Effector memory CD4-positive, alpha-beta T cell (primary cell): ENCODE measurements around the gene FPR2.

Source experiments
- DNase-seq, 3 donors: peaks; one replicate each; pipeline ENCODE4 v3.0.0-alpha.2; 2020
- H3K27ac ChIP-seq: 2 replicates; pipeline ENCODE4 v1.7.0; 2013; ENCODE audit warnings: mild to moderate bottlenecking, low read length, moderate library complexity; ENCODE audit not compliant: insufficient read depth, poor library complexity, severe bottlenecking
- H3K27me3 ChIP-seq: replicated peaks from 2 replicates; pipeline ENCODE4 v1.7.0; 2013; ENCODE audit warnings: mild to moderate bottlenecking, low read length; ENCODE audit not compliant: insufficient read depth, control insufficient read depth, poor library complexity, severe bottlenecking
- H3K36me3 ChIP-seq: 2 replicates; pipeline ENCODE4 v1.7.0; 2013; ENCODE audit warnings: mild to moderate bottlenecking, low read length, moderate library complexity; ENCODE audit not compliant: control insufficient read depth, insufficient read depth
- H3K4me1 ChIP-seq: 2 replicates; pipeline ENCODE4 v1.7.0; 2013; ENCODE audit warnings: low read length, mild to moderate bottlenecking; ENCODE audit not compliant: control insufficient read depth, insufficient read depth, poor library complexity, severe bottlenecking
- H3K4me3 ChIP-seq: 2 replicates; pipeline ENCODE4 v1.7.0; 2013; ENCODE audit warnings: low read length, low read depth, mild to moderate bottlenecking; ENCODE audit not compliant: insufficient read depth, poor library complexity, severe bottlenecking
- H3K9me3 ChIP-seq: 2 replicates; pipeline ENCODE4 v1.7.0; 2013; ENCODE audit warnings: mild to moderate bottlenecking, low read length, moderate library complexity; ENCODE audit not compliant: control insufficient read depth

Gene FPR2

DNA sequence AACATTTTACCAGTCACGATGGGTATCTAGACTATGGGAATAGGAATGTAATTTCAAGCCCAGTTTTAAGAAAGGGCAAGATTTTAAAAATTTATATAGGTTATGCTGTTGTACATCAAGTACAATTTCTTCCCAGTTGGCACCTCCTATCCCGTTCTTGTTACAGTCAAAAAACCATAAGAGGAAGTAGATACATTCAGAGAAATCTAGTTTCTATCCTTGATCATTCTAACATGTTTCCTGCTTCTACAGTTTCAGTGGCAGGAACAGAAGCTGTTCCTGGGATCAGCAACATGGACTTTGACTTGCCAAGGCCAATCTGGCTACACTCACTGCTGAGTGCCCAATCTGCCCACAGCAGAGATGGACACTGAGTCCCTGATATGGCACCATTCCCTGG is 19.3 kb downstream of the FPR2 start:
- no peak overlapping the region for H3K4me3 ChIP-seq
- H3K9me3 ChIP-seq = no peaks in the 10 kb centered on the region
- no peaks in the 10 kb centered on the region for H3K4me1 ChIP-seq
- no peak for DNase-seq
- no peaks in the 10 kb centered on the region for H3K36me3 ChIP-seq
- no peak overlapping the region for H3K27ac ChIP-seq
- no peaks in the 10 kb centered on the region for H3K27me3 ChIP-seq

DNA sequence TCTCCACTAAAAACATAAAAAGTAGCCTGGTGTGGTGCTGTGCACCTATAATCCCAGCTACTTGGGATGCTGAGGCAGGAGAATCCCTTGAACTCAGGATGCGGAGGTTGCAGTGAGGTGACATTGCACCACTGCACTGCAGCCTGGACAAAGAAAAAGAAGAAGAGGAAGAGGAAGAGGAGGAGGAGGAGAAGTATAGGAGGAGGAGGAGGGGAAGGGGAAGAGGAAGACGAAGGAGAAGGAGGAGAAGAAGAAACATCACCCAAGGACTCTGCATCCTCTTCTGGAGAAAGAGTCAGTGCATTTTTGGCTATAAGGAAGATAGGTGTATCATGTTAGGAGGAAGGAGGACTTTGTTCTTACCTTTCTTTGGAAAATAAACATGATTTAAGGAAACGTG is 21.0 kb downstream of the FPR2 start:
- no peak for DNase-seq
- no peaks in the 10 kb centered on the region for H3K36me3 ChIP-seq
- H3K27ac ChIP-seq = no peak overlapping the region
- no peaks in the 10 kb centered on the region for H3K4me1 ChIP-seq
- H3K9me3 ChIP-seq = no peaks in the 10 kb centered on the region
- no peak overlapping the region for H3K4me3 ChIP-seq
- no peaks in the 10 kb centered on the region for H3K27me3 ChIP-seq

- H3K4me3 ChIP-seq = no peak overlapping the region
- DNase-seq = no peak
- H3K9me3 ChIP-seq = no peaks in the 10 kb centered on the region
- H3K4me1 ChIP-seq = no peaks in the 10 kb centered on the region
- H3K27me3 ChIP-seq = no peaks in the 10 kb centered on the region
- H3K27ac ChIP-seq = no peak overlapping the region
- no peaks in the 10 kb centered on the region for H3K36me3 ChIP-seq
These were observed 22.4 kb downstream of the FPR2 start for GRCh38 chr19:51783372-51783771.

GRCh38 chr19:51784109-51784785 is 23.3 kb downstream of the FPR2 start:
- no peaks in the 10 kb centered on the region for H3K36me3 ChIP-seq
- H3K27me3 ChIP-seq = no peaks in the 10 kb centered on the region
- H3K9me3 ChIP-seq = no peaks in the 10 kb centered on the region
- H3K4me3 ChIP-seq = no peak overlapping the region
- DNase-seq = no peak
- no peak overlapping the region for H3K27ac ChIP-seq
- no peaks in the 10 kb centered on the region for H3K4me1 ChIP-seq

DNA sequence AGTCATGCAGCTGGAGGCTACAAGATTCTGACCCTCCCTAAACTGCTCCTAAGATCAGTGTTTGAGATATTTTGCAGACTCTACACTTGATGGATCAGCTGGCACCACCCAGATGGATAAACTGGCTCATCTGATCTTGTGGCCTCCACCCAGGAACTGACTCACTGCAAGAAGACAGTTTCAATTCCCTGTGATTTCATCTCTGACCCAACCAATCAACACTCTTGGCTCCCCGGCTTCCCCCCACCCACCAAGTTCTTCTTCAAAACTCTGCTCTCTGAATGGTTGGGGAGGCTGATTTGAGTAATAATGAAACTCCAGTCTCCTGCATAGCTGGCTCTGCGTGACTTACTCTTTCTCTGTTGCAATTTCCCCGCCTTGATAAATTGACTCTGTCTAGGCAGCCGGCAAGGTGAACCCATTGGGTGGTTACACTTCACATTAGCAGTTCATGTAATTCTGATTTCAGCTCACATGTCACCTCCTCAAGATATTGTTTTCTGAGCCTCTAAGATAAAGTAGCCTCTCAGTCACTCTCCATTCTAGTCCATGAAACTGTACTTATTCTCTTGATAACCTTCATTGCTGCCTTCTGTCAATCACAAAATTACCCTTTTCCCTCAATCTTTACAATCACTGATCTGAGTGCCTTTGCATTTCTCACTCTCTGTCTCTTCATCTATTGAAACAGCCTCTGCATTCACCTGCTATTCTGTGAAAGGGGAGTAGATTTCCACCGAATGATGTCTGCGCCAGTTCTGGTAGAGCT is 24.1 kb downstream of the FPR2 start:
- DNase-seq = no peak
- H3K36me3 ChIP-seq = no peaks in the 10 kb centered on the region
- H3K4me1 ChIP-seq = no peaks in the 10 kb centered on the region
- no peak overlapping the region for H3K4me3 ChIP-seq
- H3K9me3 ChIP-seq = no peaks in the 10 kb centered on the region
- H3K27me3 ChIP-seq = no peaks in the 10 kb centered on the region
- no peak overlapping the region for H3K27ac ChIP-seq

GRCh38 chr19:51786646-51787494 is 25.9 kb downstream of the FPR2 start:
- DNase-seq = no peak
- Histone ChIP-seq H3K36me3 (no peaks in the 10 kb centered on the region), H3K9me3 (no peaks in the 10 kb centered on the region), H3K4me1 (no peaks in the 10 kb centered on the region), H3K27ac (no peak overlapping the region), H3K27me3 (no peaks in the 10 kb centered on the region), H3K4me3 (no peak overlapping the region)

GRCh38 chr19:51788029-51788428 is 27.0 kb downstream of the FPR2 start:
- H3K9me3 ChIP-seq = no peaks in the 10 kb centered on the region
- no peaks in the 10 kb centered on the region for H3K27me3 ChIP-seq
- no peak for DNase-seq
- H3K36me3 ChIP-seq = no peaks in the 10 kb centered on the region
- H3K4me3 ChIP-seq = no peak overlapping the region
- H3K27ac ChIP-seq = no peak overlapping the region
- no peaks in the 10 kb centered on the region for H3K4me1 ChIP-seq

GRCh38 chr19:51789061-51789795 is 28.2 kb downstream of the FPR2 start:
- Histone ChIP-seq H3K4me3 (no peak overlapping the region), H3K9me3 (no peaks in the 10 kb centered on the region), H3K27ac (no peak overlapping the region), H3K4me1 (no peaks in the 10 kb centered on the region), H3K27me3 (no peaks in the 10 kb centered on the region), H3K36me3 (no peaks in the 10 kb centered on the region)
- DNase-seq = no peak

- no peak overlapping the region for H3K4me3 ChIP-seq
- no peaks in the 10 kb centered on the region for H3K4me1 ChIP-seq
- no peaks in the 10 kb centered on the region for H3K27me3 ChIP-seq
- no peak overlapping the region for H3K27ac ChIP-seq
- no peaks in the 10 kb centered on the region for H3K36me3 ChIP-seq
- DNase-seq = no peak
- H3K9me3 ChIP-seq = no peaks in the 10 kb centered on the region
These were observed 32.0 kb downstream of the FPR2 start for GRCh38 chr19:51792932-51793331.
